KG1 (cell line): ENCODE measurements around the gene YRDC.

Experiments used
- DNase-seq: peaks from one replicate; lab custom pipeline; 2025; lab: John Stamatoyannopoulos, UW

The YRDC gene

GRCh38 chr1:37822906-37823815 is 15.2 kb upstream of the YRDC start:
- no peak for DNase-seq

- no peak for DNase-seq
Observed at GRCh38 chr1:37821481-37821880, 13.5 kb upstream of the YRDC start.

- no peak for DNase-seq
Observed at GRCh38 chr1:37817481-37817880, 9.5 kb upstream of the YRDC start.

- no peak for DNase-seq
Observed at GRCh38 chr1:37814252-37814651, 6.2 kb upstream of the YRDC start.

- no peak for DNase-seq
Observed at GRCh38 chr1:37813529-37814145, 5.6 kb upstream of the YRDC start.

GRCh38 chr1:37811027-37811655 is 3.1 kb upstream of the YRDC start:
- DNase-seq, result peak; percentile 9

- DNase-seq, result no peak
Observed at GRCh38 chr1:37809942-37810341, 1.9 kb upstream of the YRDC start.

- no peak for DNase-seq
Observed at GRCh38 chr1:37808369-37809319, 636 bp upstream of the YRDC start.

- DNase-seq, result no peak
Observed at GRCh38 chr1:37807220-37807554, 821 bp downstream of the YRDC start.

- DNase-seq, result no peak
Observed at GRCh38 chr1:37802439-37802838, 5.6 kb downstream of the YRDC start.

GRCh38 chr1:37797750-37798345 is 10.2 kb downstream of the YRDC start:
- no peak for DNase-seq

GRCh38 chr1:37795340-37796125 is 12.5 kb downstream of the YRDC start:
- no peak for DNase-seq

GRCh38 chr1:37794372-37795339 is 13.4 kb downstream of the YRDC start:
- DNase-seq, result no peak

GRCh38 chr1:37793773-37794371 is 14.1 kb downstream of the YRDC start, which contains the start of gene MANEAL:
MANEAL (plus strand) TSS chr1:37793847; CDS start chr1:37794183, 336 bp downstream.
- DNase-seq, result no peak

GRCh38 chr1:37792943-37793686 is 14.9 kb downstream of the YRDC start:
- no peak for DNase-seq

GRCh38 chr1:37782491-37782890 is 25.5 kb downstream of the YRDC start:
- DNase-seq, result no peak

- no peak for DNase-seq
Observed at GRCh38 chr1:37778654-37779053, 29.4 kb downstream of the YRDC start.

- DNase-seq, result no peak
Observed at GRCh38 chr1:37776946-37777516, 31.0 kb downstream of the YRDC start.
